AML-193 (cell line): ENCODE measurements around the gene ST6GALNAC3.
"Not testable (repeated sequence)": the region's sequence is repeated elsewhere in the genome, so short reads cannot be mapped to it uniquely, and the experiment has no call there.

Experiments used
- DNase-seq, 2 experiments: peaks; one replicate each; lab custom pipeline; 2025; lab: John Stamatoyannopoulos, UW

ST6GALNAC3 gene

DNA sequence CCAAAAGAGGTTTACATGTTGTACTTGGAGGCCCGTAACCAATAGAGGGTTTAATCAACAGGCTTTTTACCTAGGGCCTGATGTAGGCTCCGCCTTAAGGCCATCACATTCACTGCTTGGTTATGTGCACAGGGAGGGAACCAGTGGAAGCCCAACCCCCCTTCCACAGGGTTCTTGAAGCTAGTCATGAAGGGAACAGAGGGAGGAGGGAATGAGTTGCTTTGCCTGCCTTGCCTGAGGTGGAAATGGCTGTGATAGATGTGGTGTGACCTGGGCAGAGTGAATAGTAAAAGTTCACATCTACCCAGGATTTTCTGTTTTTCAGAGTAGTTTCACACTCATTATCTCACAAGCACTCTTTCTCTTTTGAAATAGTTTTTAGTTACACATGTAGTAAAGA is 215.1 kb downstream of the ST6GALNAC3 start:
- no peak for DNase-seq

DNA sequence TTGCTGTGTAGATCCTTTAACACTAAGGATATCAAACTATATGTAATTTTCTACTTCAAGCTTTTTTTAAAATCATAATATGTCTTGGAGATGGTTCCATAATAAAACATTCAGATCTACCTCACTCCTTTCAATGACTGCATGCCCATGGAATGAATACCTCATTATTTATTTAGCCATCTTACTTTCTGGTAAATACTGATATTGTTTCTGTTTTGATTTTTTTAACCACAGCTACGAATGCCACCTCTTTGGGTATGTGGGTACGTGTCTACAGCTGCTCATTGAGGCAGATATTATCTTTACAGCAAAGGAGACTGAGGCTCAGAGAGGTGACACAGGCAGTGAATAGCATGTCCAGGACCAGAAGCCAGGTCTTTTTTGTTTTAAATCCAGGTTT is 215.7 kb downstream of the ST6GALNAC3 start:
- no peak for DNase-seq

DNA sequence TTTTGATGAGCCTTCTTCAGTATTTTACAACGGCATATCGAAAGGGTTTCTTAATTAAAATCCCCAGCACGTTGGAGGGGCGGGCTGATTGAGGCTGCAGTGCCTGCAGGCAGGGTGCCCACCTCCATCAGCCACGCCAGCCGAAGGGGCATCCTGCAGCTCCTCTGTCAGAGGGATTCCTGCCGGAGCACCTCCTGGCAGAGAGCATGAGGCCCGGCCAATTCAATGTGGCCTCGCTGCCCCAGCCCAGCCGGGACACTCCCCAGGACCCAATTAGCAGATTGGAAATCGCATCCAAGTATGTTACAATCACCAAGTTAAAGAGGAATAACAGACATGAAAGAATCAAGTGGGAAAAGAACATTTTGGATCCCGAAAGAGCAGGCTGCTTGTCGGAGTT is 216.6 kb downstream of the ST6GALNAC3 start:
- DNase-seq, result no peak

DNA sequence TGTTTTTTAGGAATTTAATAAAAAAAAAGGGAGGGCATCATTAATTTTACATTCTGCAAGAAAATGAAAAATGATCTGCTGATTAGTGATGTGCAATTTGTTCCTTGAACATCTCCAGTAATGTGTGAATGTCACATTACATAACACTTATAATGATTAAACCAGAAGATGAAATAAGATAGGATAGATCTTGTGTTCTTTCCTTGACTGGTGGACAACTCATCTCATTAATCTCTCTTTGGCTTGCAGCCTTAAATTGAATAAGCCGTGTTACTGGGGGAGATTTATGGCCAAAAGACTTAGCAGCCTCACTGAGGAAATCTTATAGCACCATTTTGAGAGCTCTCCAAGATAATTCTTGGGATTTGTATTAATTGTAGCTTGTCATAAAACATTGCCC is 217.2 kb downstream of the ST6GALNAC3 start:
- DNase-seq, result no peak

DNA sequence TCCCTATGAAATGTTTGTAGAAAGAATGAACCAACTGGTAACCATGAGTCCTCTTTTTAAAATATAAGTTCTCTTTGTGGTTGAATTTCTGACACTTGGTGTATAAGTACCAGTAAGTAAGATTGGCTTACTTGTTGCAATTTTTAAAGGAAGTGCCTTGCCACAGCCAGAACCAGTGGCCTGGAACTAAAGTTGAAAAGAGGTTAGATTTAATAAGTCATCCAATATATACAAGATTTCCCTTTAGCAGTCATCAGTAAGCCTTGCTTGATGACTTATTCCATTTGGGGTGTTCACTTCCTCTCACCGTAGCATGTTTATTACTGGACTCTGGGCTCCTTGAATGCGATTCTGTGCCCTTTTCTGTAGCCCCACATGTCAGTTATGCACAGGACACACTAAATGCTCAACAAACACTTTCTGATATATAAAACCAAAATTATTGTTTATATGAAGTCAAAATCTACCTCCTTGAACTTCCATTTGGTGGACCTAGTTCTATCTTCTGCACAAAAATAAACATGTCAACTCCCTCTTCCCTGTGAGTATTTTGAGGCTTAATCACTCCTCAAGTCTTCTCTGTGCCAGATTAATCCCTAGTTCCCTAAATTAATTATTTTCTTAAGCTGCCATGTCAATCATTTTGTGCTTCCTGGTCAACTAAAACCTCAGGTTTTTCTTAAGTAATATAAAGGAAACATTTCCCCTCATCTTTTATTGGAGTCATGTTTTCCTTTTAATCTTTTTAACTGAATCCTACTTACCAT is 218.1 kb downstream of the ST6GALNAC3 start:
- DNase-seq, result peak in 1 of 2 experiments; percentile 2

DNA sequence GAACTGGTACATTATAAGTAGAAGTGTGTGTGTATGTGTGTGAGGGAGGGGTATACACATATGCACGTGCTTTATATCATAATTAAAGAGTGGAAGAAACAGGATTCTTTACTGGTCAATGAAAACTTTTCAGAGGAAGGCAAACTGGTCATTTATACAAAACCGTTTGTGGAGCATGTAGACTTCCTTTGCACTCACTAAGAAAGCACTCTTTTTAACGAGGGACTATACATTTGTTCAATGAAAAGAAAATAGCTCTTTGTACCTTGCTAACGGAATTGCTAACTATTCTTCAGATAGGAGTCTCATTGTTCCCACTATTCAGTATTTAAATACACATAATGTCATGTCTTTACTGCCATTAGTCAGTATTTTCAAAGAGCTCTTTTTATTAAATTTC is 219.3 kb downstream of the ST6GALNAC3 start:
- DNase-seq, result no peak

DNA sequence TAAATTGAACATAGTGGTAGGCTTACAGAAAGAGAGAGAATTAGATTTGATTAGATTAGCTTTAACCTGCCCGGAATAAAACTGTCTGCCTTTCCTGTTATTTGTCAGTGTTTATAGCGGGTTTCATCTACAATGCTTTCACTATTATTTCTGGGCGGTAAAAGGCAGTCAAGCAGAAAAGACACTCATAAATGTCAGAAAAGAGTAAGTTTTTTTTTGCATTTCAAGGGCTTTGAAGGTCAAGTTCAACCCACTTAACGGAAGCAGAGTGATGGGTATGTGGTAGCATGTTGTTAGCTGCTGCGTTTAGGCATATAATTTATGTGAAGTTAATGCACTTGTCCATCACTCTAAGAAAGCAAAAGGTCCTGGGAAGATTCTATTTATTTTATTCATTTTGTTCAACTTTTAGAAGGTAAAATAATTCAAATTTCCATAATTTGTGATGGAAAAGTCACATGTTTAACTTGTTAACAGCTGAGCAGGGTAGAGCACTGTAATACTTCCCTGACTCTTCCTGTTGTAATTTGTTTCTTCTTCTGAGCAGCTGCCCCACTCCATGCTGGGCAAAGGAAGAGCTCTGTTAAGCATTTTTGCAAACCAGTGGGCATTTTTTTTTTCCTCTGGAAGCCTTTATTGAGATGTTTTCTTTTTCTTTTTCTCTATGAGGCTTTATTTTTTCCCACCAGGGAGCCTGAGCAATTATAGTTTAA is 220.1 kb downstream of the ST6GALNAC3 start:
- DNase-seq, result no peak

DNA sequence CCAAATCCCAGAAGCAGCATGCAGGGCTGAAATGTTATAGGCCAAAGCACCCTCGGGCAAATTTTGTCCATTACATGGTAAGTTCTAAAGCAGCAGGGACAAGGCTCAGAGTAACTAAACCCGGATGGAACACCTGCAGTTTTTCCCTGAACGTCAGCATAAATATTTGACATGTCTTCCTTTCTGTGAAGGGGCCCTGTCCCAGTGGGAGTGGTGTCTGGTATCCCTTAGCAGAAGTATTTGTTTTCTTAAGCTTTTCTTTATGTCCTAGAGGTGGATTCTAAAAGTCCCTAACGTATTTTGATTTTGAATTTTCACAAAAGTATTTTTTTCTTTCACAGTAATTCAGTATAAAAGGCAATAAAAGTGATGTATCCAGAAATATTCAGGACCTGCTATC is 223.9 kb downstream of the ST6GALNAC3 start:
- DNase-seq, result no peak

DNA sequence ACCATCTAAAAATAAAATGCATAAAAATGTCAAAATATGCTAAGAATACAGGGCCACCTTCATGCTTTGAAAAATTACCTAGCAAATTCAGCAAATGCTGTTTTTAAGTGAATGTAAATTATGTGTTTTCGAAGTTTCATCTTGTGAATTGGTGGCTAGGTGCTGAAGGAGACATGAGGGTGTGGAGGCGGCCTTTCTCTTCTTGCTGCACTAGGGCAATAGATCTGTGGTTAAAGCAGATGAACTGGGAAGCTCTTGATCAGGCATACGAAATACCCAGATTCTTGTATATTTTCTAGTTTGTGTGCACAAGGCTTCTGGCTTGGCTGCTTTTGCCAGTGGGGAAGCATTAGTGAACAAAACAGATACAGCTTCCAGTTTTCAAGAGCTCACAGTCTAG is 224.5 kb downstream of the ST6GALNAC3 start:
- DNase-seq, result no peak

DNA sequence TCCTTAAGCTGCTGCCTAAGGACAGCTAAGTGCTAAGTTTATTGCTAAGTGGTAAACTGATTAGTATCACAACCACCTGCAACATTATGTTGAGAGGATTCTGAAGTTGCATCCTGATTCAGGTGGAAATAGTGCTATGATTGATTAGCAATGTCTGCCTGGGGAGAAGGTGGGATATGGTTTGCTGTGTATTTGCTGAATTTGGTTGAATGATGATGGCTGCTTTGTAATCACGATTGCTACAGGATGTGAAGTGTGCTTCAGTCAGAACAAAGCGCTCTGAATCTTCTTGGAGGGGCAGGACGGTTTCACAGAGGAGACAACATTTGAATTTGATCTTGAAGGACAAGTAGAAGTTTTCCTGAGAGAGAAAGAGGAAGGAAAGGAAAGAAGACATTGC is 226.0 kb downstream of the ST6GALNAC3 start:
- DNase-seq, result no peak

DNA sequence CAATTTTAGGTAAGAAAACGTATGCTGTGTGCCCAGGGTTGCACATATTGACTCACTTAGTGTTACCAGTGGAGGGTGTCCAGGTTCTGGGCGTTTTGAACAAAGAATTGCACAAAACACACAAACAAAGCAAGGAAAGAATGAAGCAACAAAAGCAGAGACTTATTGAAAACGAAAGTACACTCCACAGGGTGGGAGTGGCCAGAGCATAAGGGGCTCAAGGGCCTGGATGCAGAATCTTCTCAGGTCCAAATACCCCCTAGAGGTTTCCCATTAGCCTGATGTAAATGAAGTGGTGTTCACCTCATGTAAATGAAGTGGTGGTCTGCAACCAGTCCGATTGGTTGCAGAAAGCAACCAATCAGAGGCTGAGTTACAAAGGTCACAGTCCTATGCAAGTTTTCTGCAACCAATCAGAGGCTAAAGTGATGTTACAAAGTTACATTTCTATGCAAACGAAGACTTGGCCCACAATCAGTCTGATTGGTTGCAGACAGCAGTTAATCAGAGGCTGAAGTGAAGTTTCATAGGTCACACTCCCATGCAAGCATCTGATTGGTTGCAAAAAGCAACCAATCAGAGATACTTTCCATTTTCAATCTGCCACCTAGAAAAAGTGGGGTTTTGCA is 228.3 kb downstream of the ST6GALNAC3 start:
- no peak for DNase-seq

DNA sequence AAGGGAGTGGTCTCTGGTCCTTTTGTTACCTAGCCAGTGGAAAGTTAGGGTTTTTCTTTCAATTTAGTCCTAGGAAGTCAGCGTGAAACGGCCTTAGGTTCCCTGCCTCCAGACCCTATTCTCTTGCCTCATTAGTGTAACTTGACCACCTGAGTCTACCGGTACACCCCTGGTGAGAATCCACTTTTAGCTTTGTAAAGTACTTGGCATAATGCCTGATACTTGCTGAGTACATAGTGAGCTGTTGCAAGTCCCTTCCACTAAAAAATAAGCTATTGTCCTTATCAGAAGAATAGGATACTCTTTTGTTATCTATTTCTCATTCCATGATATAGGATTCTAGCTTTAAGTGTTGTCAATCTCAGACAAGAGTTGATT is 228.8 kb downstream of the ST6GALNAC3 start:
- no peak for DNase-seq

DNA sequence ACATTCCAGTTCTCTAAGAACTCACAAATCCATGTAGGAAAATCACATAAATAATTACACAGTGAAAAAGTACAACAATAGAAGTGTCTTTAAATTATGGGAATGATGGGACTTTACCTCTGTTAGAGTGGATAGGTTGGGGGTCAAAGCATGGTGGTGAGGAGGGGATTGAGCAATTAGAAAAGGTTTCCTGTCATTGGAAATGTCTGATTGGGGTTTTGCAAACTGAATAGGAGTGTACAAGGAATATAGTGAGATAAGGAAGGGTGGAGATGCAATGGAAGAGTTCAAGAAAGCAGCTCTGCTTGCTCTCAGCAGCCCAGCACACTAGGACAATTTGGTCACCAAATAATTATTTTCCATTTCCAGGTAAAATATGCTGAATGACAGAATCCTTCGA is 238.8 kb downstream of the ST6GALNAC3 start:
- DNase-seq, result no peak

DNA sequence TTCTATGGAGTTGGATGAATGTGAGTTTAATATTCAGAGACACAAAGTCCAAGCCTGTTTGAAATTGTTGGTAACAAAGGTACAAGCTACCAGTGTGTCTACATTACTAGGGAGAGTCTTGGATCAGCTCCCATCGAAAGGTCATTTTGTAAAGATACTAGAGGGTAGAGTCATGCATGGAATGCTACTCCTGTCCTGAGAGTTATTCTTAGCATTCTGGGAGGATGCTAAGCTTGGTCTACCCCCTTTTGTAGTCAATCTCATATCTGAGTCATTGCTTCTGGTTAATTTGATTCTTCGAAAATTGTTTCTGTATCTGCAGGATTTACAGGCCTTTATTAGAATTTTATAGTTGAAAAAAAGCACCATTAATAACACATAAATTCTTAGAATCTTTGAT is 240.2 kb downstream of the ST6GALNAC3 start:
- no peak for DNase-seq

DNA sequence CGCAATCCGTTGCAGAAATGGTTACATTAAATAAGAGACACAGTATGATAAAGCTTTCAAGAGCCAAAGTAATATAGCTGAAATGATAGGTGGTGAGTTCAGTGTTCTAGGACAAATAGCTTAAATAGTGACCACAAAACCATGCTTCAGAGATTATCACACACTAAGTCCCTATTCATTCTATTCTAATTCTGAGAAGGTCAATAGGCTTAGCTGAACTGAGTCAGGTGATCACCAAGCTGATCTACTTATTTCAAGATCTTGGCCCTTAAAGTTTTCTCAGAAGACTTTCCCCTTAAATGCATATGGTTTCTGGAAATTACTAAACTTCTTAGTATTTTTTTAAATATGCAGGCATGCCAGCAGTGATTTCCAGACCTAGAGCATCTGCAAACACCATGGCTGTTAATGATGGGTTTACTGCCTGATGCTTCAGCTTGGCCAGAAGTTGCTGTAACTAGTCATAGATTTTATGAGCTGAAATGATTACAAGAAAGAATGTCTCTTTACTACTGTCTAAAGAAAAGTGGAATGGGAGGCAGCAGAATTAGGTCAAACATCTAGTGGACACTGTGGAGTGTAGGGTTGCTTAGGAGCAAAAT is 242.9 kb downstream of the ST6GALNAC3 start:
- DNase-seq, result no peak

DNA sequence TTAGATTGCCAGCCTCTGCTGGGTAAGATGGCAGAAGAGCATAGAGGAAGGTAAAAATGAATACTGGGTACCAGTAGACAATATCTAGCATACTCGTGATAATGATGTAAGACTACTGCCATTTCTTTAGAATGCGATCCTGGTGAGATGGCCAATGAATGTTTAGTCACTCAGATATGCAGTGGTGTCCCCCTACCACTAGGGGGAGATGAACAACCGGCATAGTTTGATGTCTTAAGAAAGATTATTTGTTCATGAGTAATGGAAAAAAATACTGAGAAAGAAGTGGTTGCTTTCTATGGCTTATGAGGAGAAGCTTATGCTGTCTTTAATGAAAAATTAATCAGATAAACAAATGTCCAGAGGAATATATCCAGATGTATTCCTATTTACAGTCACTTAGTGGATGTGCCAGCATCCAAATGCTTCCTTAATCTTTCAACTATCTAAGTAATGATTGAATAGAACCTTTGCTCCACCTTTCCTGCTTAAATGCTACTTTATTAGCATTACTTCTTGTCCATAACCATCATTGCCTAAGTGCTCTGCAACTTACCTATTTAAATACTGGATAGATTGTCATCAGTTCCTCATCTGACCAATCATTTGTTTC is 256.6 kb downstream of the ST6GALNAC3 start:
- peak; percentile 59 to 60 for DNase-seq

DNA sequence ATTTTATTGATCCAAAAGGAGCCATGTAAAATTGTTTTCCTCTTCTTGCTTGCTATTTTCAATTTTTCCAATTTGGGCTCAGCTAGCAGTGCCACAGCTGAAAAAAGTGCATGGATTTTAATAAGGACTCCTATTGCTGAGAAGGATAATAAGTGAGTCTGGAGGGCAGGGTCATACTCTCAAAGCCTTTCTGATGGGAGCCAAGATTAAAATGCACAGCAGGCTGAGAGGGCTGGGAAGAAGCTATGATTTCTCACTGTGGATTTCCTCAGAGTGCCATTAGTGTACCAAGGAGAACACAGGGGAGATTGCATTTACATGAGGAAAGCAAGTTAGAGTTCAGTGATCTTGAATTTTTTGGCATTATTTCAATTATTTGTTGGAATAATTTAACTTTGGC is 261.3 kb downstream of the ST6GALNAC3 start:
- DNase-seq, result no peak

DNA sequence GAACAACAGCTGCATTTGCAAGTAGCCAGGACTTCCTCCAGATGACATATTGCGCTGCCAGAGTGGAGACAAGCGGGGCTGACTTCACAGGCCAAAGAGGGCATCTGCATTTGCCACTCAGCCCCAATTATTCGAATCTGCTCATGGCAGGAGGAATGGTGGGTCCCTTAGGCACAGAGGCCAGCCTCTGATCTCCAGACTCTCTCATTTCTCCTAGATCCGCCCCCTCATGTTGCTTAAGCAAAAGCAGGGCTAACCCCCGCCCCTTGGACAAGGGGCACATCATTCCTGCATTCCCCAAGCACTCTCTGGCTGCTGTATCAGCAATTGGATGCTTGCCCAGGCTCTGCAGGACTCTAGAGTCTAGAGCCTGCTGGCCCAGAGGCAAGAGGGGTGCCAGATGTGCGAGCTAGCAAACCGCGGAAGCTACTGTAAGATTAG is 262.4 kb downstream of the ST6GALNAC3 start:
- DNase-seq, result no peak

DNA sequence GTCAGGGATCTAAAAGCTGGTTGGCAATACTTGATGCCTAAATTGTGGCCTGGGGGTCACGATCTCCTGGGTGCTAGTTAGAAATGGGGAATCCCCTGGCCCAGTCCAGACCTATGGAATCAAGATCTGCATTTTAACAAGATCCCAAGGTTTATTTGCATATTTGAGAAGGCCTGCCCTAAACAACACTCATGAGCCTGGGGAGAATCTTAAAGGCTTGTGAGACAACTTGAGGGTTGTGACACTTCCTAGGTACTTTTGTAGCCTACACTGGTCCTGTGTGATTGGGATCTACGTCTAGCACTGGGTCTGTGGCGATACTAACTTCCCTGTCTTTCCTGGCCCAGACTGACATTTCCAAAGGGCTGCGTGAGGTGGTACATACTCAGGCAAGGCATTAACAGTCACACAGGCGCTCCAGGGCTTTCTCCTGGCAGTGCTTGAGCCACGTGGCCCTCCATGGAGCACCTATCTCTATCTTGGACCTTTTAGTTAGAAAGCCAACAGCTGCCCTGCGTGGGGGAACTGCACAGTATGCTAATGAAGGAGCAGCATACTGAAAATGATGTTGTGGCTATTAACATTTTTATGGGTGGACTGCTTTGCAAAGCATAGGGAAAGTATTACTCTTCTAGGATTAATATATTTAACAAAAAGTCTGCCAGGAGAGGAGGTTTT is 263.1 kb downstream of the ST6GALNAC3 start:
- no peak for DNase-seq

DNA sequence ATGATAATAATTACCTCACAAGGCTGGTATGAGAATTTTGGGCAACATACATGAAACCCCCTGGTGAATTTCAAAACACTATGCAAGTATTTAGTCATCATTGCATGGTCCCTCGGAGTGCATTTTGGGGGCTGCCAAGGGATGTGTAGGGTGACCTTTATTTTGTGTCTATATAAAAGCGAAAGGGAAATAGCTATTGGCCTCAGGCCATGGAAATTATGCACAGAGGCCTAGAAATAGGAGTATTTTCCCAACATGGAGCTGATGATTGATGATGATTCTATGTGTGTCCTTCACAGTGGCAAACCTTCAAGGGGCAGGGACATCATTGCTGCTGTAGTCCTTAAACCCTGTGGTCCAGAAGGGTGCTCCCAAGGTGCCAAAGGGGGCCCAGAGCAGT is 265.5 kb downstream of the ST6GALNAC3 start:
- no peak for DNase-seq

DNA sequence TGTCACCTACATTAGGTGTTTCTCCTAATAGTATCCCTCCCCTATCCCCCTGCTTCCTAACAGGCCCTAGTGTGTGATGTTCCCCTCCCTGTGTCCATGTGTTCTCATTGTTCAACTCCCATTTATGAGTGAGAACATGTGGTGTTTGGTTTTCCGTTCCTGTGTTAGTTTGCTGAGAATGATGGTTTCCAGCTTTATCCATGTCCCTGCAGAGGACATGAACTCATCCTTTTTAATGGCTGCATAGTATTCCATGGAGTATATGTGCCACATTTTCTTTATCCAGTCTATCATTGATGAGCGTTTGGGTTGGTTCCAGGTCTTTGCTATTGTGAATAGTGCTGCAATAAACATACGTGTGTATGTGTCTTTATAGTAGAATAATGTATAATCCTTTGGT is 267.3 kb downstream of the ST6GALNAC3 start:
- DNase-seq, result not testable (repeated sequence)

DNA sequence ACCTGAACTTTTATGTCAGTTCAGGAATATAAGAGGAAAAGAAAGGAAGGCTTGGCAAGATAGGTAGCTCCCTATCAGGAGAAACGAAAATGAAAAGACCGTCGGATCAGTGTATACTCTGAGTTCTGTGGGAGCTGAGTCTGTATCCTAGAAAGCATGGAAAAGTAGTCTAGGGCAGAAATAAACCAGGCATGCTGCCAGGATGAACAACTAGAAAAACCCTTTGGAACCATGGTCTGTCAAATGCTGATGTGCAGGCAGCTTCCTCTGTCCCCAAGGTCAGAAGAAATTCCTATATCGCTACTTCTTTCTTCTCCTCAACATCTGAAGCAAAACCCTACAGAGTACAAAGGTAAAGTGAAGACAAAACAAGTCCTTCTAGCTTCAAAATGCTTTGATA is 268.8 kb downstream of the ST6GALNAC3 start:
- no peak for DNase-seq
